Coronary artery (tissue), 2 donors: ENCODE measurements around the gene MACROD2.

Experiments
- DNase-seq: peaks from one replicate; pipeline ENCODE4 v3.0.0-alpha.2; 2017; ENCODE audit warnings: low spot score
- H3K27ac ChIP-seq, 2 donors: fragments of 200-600 bp; sonication (generic); one replicate each; pipeline ENCODE4 v1.5.1; 2016 to 2019
- H3K4me3 ChIP-seq: fragments of 200-600 bp; sonication (generic); 2 replicates; pipeline ENCODE4 v1.5.1; 2016; ENCODE audit warnings: mild to moderate bottlenecking, moderate library complexity
- TF ChIP-seq, protein P1 (sequence below): fragments of 200-600 bp; sonication (generic); IDR thresholded peaks from one replicate; pipeline ENCODE4 v1.5.1; 2019; ENCODE audit warnings: antibody characterized with exemption

Gene MACROD2

DNA sequence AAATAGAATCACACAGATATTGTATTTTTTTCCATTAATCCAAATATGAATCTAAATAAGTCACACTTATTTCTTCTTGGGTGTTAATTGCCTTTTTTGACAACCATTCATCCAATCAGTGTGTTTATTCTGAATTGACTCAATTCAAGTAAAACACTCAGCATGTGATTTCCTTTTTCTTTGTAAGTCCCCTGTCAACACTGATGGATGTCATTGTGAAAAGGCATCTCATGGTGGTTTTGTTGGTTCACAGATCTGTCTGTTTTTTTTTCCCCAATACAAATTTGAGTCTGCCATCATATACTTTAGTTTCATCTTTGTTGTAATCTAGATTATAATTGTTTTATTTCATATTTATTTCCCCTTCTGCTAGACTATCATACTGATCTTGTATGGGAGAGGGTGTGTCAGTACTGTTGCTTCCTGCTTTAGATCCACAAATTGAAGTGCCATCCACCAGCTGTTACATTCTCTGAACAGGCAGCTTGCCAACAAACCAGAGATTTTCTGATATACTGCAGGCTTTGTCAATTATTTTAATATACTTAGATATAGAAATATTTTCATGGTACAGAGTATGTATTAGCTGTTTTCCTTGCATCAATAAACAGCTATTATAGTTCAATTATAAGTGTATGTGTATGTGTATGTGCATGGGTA is 406.3 kb downstream of the MACROD2 start:
- Histone ChIP-seq H3K4me3 (no peak overlapping the region), H3K27ac (no peak overlapping the region)
- TF ChIP-seq, protein P1, sequence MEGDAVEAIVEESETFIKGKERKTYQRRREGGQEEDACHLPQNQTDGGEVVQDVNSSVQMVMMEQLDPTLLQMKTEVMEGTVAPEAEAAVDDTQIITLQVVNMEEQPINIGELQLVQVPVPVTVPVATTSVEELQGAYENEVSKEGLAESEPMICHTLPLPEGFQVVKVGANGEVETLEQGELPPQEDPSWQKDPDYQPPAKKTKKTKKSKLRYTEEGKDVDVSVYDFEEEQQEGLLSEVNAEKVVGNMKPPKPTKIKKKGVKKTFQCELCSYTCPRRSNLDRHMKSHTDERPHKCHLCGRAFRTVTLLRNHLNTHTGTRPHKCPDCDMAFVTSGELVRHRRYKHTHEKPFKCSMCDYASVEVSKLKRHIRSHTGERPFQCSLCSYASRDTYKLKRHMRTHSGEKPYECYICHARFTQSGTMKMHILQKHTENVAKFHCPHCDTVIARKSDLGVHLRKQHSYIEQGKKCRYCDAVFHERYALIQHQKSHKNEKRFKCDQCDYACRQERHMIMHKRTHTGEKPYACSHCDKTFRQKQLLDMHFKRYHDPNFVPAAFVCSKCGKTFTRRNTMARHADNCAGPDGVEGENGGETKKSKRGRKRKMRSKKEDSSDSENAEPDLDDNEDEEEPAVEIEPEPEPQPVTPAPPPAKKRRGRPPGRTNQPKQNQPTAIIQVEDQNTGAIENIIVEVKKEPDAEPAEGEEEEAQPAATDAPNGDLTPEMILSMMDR, result no peak
- no peak for DNase-seq

DNA sequence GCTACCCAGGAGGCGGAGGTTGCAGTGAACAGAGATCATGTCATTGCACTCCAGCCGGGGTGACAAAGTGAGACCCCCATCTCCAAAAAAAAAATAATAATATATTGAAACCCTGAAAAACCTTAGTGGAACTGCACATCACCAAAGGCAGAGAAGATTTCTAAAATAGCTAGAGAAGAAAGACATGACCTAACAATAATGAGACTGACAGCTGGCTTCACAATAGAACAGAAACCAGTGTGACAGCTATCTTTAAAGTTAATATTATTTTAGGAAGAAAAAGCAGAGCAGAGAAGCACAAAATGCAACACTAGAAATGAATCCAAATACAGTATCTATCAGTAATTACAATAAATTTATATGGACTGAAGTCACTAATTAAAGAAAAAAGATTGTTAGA is 409.2 kb downstream of the MACROD2 start:
- Histone ChIP-seq H3K4me3 (no peak overlapping the region), H3K27ac (no peak overlapping the region)
- no peak for DNase-seq
- TF ChIP-seq, protein P1, result no peak

DNA sequence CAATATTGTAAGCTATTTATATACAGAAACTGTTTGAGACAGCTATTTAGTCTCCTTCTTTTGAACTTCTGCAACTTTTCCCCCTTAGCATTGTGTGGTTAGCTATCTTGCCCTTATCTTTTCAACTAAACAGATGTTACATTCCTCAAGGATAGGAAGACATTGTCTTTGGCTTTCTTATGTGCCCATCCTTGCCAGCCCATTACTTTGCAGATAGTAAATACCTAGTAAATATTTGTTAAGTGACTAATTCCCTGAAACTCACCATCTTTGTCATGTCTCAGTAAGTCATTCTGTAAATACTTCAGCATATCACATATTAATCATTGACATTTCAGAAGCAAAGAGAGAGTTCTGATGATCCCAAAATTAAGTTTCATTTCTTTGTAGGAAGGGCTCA is 411.2 kb downstream of the MACROD2 start:
- DNase-seq, result no peak
- no peak overlapping the region for H3K4me3 ChIP-seq
- H3K27ac ChIP-seq, result no peak overlapping the region
- TF ChIP-seq, protein P1, result no peak

DNA sequence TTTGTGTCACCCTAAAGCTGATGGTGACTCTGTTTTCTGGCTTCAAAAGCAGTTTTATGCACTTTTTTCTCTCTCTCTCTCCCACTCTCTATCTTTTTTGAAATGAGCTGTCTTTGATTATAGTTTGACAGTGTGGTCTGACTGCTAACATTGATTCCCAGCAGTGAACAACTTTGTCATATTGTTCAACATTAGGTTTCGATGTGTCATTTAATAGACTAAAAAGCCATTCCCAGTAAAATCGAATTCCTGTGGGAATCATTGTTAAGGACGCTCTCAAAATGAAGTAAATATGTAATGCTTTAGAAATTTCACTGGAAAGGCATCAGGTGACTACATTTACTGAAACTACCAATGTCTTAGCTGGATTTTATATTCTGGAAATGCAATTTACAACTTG is 412.0 kb downstream of the MACROD2 start:
- no peak overlapping the region for H3K4me3 ChIP-seq
- TF ChIP-seq, protein P1, result no peak
- H3K27ac ChIP-seq, result no peak overlapping the region
- no peak for DNase-seq

DNA sequence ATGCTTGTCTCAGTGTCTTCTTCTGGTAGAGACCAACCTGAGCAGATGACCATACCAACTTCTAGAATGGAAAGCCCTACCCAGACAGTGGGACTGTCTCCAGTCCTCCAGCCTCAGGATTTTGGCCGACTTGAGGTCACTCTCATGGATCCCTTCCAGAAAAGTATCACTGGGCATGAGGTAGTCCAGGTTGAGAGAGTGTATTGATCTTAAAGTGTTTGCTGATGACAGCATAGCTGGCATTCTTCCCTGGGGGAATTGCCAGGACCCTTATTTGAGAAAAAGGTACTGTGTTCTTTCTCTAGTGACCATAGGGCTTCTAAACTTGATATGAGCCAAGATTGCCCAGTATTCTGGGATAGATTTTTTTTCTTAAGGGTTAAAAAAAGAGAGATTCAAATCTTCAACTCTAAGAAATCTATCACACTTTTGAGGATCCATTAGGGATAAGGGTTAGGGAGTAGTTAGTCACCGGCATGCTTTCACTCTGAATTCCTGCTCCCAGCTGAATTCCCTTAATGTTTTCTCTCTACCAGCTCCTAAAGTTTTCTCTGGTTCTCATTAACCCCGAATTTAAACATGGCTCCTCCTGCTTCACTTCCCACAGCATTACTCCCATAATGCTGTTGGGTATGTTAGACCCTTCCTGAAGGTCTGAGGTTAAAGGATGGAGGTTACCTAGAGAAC is 415.7 kb downstream of the MACROD2 start:
- TF ChIP-seq, protein P1, result no peak
- Histone ChIP-seq H3K27ac (no peak overlapping the region), H3K4me3 (no peak overlapping the region)
- no peak for DNase-seq

DNA sequence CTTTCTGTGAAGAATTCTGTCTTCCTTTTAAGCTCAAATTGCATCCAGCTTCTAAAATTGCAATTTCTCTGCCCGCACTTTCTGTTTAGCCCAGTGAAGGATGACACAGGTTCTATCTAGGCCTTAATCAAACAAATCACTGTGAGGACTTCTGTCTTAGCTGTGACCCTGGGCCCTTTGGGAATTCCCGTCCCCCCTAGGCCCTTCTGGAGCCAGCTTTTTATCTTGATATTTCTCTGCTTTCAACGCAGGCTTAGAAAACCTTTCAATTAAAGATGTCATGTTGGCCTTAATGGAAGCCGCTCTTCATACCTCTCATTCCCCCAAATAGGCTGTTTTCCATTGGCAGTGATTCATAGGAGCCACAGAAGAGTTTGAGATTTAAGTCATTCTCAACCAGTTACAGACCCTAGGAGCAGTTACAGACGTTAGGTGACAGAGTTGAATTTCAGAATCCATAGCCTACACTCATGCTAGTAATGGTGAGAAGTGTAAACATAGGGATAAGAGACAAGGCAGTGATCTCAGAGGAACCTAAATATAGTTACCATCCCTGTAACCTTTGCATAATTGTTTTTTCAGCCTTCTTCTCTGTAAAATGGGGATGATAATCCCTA is 416.9 kb downstream of the MACROD2 start:
- H3K27ac ChIP-seq, result no peak overlapping the region
- TF ChIP-seq, protein P1, result no peak
- DNase-seq, result no peak
- H3K4me3 ChIP-seq, result no peak overlapping the region

DNA sequence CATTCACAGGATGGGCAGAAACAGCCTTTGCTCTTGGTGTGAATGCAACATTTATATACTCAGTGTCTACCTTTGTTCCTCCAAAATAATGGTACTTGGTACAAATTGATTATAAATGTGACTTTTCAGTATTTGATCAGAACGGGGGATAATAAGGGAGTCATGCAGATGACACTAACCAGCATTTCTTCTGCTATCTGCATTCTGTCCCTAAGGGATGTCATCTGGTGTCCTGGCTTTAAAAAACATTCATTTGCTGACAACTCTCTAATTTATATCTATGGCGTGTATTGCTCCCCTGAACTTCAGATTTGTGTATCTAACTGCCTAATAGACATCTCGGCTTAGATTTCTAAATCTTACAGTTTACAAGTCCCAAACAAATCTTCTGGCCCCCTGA is 418.5 kb downstream of the MACROD2 start:
- Histone ChIP-seq H3K27ac (no peak overlapping the region), H3K4me3 (no peak overlapping the region)
- TF ChIP-seq, protein P1, result no peak
- DNase-seq, result no peak
